Activated CD8-positive, alpha-beta memory T cell treated with anti-CD3 and anti-CD28 coated beads for 36 hours (primary cell): ENCODE measurements around the gene KRT17. TPM values are rescaled to one million over a fixed set of nuclear protein-coding genes. Genes with fewer than 3 reads are reported as not detected.
"Not testable (repeated sequence)": the region's sequence is repeated elsewhere in the genome, so short reads cannot be mapped to it uniquely, and the experiment has no call there.

Experiments used
- CTCF ChIA-PET: fragments of 350-600 bp; sonication (Branson Sonifier 250); formaldehyde crosslinking; loops from one replicate; lab custom pipeline; 2021; ENCODE audit warnings: antibody characterized with exemption; lab: Charles Lee
- POLR2A ChIA-PET: fragments of 350-600 bp; sonication (Branson Sonifier 250); formaldehyde crosslinking; loops from one replicate; lab custom pipeline; 2021; ENCODE audit warnings: antibody characterized with exemption; lab: Charles Lee
- total RNA-seq, 2 experiments: library from RNA; stranded (reverse); gene quantifications; one replicate each; pipeline ENCODE4 v1.2.3, GENCODE V29; 2021

Gene KRT17
- total RNA-seq, 2 experiments from 2014 or later: 0.27 TPM; not detected in 1

GRCh38 chr17:41615454-41615853, 8.9 kb downstream of the KRT17 start:
- ChIA-PET POLR2A (no interaction called here), CTCF (no interaction called here)

- POLR2A ChIA-PET, CTCF ChIA-PET: not testable (repeated sequence)
Measured at GRCh38 chr17:41614767-41615166, 9.6 kb downstream of the KRT17 start.

GRCh38 chr17:41614098-41614497, 10.3 kb downstream of the KRT17 start:
- CTCF ChIA-PET: no interaction called here
- POLR2A ChIA-PET: no interaction called here

GRCh38 chr17:41613277-41614082, 10.9 kb downstream of the KRT17 start:
- POLR2A ChIA-PET: no interaction called here
- CTCF ChIA-PET: no interaction called here

- POLR2A ChIA-PET, CTCF ChIA-PET: not testable (repeated sequence)
Measured at GRCh38 chr17:41612376-41613160, 11.8 kb downstream of the KRT17 start, which contains the start of gene KRT16. TSS of gene KRT16 (minus strand) at chr17:41612767. CDS start at chr17:41612688, 79 bp downstream.

GRCh38 chr17:41610965-41611640, 13.3 kb downstream of the KRT17 start:
- POLR2A ChIA-PET: no interaction called here
- CTCF ChIA-PET: no interaction called here

GRCh38 chr17:41610061-41610517, 14.3 kb downstream of the KRT17 start:
- CTCF ChIA-PET, POLR2A ChIA-PET: not testable (repeated sequence)

GRCh38 chr17:41606930-41607329, 17.4 kb downstream of the KRT17 start:
- CTCF ChIA-PET: interaction anchor here (1.5 kb wide), 1 partner anchor 41 kb away, joined by 5 read pairs; no protein-coding TSS in a partner anchor
- POLR2A ChIA-PET: not testable (repeated sequence)

GRCh38 chr17:41602524-41602923, 21.9 kb downstream of the KRT17 start:
- ChIA-PET CTCF (interaction anchor here (0.7 kb wide), 1 partner anchor 241 kb away, joined by 4 read pairs; no protein-coding TSS in a partner anchor), POLR2A (no interaction called here)

GRCh38 chr17:41600318-41600717, 24.1 kb downstream of the KRT17 start:
- POLR2A ChIA-PET: no interaction called here
- CTCF ChIA-PET: no interaction called here

- ChIA-PET POLR2A (no interaction called here), CTCF (no interaction called here)
Measured at GRCh38 chr17:41599680-41600079, 24.7 kb downstream of the KRT17 start.

GRCh38 chr17:41595585-41595984, 28.8 kb downstream of the KRT17 start:
- POLR2A ChIA-PET: no interaction called here
- CTCF ChIA-PET: interaction anchor here (0.6 kb wide), 1 partner anchor 53 kb away, joined by 4 read pairs; no protein-coding TSS in a partner anchor

- ChIA-PET CTCF (interaction anchor here (1.6 kb wide), 1 partner anchor 45 kb away, joined by 5 read pairs; no protein-coding TSS in a partner anchor), POLR2A (no interaction called here)
Measured at GRCh38 chr17:41594363-41594915, 29.9 kb downstream of the KRT17 start.

GRCh38 chr17:41593306-41593981, 30.9 kb downstream of the KRT17 start:
- CTCF ChIA-PET: interaction anchor here (1.6 kb wide), 1 partner anchor 44 kb away, joined by 5 read pairs; no protein-coding TSS in a partner anchor

GRCh38 chr17:41592601-41593305, 31.6 kb downstream of the KRT17 start:
- CTCF ChIA-PET: no interaction called here

More at GRCh38 chr17:41593306-41593981, 30.9 kb downstream of the KRT17 start:
- POLR2A ChIA-PET: interaction anchor here (0.6 kb wide), 1 partner anchor 58 kb away, joined by 4 read pairs; no protein-coding TSS in a partner anchor

GRCh38 chr17:41589301-41589700, 35.1 kb downstream of the KRT17 start:
- POLR2A ChIA-PET: no interaction called here
- CTCF ChIA-PET: no interaction called here

More at GRCh38 chr17:41592601-41593305, 31.6 kb downstream of the KRT17 start:
- POLR2A ChIA-PET: interaction anchor here (0.6 kb wide), 1 partner anchor 58 kb away, joined by 4 read pairs; no protein-coding TSS in a partner anchor

- POLR2A ChIA-PET: no interaction called here
- CTCF ChIA-PET: no interaction called here
Measured at GRCh38 chr17:41588126-41588810, 36.1 kb downstream of the KRT17 start.
